Fibroblast of gingiva (primary cell): ENCODE results near the gene GPR161.
"Not testable (repeated sequence)": the region's sequence is repeated elsewhere in the genome, so short reads cannot be mapped to it uniquely, and the experiment has no call there.

Experiments used
- DNase-seq: peaks from one replicate; pipeline ENCODE4 v3.0.0-alpha.2; 2011; ENCODE audit warnings: low read depth

The GPR161 gene

DNA sequence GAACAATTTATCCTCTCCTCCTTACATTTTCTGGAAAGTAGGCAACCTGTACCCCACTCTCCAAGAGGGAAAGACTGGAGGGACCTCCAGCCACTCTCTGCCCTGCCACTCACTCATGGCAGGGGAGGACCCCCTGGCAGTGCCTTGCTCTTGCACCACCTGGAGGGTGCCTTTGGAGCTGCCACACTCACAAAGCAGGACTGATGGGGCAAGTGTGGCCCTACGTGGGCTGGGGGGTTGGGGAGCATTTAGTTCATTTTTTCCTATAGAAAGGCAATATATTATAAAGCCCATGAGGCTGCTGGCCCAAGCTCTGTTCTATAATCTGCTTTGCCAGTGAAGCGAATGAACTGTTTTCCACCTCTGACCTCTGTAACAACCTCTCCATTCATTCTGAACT, 50.3 kb downstream of the GPR161 start:
- DNase-seq = no peak

DNA sequence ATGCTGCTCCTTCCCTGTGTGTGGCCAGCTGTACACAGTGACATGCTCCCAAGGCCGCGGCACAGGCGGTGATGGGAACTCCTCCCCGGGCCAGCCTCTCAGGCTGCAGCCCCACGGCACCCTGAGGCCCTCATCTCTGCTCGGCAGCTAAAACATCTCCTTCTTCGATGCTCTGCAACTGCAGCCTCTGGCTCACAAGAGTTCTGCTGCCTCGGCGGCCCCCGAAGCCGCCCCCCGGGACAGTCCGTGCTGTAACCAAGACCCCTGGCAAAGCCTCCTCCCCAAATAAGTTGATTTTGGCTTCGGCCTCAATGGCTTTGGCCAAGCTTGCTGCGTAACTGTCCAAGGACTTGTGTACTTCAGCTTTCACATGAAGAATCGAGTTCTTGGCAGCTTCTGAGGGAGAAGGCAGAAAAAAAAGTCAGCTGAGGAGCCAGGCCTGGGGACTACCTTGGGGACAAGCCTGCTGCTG, 51.3 kb downstream of the GPR161 start:
- DNase-seq = no peak

DNA sequence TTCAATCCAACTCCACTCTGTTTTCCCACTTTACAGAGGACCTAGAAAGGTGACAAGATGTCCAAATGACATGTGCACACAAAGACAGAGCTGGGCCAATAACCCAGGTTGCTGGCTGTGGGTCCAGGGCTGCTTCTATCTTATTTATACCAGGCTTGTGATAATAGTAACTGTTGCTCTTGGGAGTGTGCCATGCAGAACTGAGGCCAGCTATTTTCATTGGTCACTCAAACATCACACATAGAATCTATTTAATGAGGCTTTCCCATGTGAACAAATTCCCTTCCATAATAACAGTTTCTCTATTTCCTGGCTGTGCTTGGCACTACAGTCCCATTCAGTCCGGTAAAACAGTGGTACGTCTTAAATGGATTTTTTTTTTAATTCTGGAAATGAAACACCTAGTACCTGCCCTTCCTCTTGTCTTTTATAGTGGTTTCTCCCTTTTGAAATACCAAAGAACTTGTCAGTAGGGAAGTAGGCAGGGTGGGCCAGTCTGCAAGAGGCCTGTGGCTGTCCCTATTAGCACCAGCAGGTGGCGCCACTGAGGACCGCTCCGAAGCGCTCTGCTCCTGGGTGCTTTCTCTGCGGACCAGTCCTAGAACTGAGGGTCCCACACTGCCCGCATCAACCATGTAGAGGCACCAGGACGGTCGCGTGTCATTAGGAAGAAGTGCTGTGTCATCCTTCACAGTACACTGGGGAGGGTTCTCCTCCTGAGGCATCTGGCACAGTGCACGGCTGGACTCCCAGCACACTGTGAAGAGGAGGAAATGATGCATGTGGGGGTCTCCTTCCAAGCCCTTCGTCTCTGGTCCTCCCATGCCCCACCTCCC, 52.1 kb downstream of the GPR161 start:
- DNase-seq = peak; percentile 25

DNA sequence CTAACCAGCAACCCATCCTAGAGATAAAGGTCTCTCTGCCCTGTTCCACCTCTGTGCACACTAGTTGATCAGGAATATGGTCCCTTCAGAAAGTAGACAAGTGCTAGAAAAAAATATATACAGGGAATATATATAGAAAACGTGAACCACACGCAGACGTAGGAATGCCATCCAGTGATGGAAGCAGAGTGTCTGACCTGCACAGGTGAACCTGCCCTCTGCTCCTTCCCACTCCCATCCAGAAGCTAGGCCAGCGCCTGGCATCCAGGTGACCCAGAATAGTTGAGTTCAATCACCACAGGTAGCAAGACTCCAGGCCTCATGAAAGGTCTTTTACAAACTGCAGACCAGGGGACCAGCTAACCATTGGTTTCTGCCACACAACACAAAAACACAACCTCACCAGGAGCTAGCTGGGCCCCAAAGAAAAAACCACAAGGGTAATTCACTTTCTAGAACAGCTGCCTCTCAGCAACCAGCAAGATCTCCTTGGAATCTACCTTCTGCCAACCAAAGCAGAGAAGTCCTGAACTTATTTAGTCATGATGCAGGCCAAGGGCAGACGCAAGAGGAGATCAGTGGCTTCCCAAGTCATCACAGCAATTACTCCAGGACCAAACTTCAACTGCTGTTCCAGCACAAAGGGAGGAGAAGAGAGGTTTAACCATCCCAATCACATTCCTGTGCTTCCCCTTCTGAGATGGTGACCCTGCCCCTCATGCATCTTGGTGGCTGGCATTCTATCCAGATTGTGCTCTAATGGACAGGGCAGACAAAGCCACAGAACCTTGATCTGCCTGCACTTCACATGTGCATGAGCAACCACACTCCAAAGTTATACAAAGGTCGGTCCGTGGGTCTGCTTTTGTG, 53.0 kb downstream of the GPR161 start:
- no peak for DNase-seq

DNA sequence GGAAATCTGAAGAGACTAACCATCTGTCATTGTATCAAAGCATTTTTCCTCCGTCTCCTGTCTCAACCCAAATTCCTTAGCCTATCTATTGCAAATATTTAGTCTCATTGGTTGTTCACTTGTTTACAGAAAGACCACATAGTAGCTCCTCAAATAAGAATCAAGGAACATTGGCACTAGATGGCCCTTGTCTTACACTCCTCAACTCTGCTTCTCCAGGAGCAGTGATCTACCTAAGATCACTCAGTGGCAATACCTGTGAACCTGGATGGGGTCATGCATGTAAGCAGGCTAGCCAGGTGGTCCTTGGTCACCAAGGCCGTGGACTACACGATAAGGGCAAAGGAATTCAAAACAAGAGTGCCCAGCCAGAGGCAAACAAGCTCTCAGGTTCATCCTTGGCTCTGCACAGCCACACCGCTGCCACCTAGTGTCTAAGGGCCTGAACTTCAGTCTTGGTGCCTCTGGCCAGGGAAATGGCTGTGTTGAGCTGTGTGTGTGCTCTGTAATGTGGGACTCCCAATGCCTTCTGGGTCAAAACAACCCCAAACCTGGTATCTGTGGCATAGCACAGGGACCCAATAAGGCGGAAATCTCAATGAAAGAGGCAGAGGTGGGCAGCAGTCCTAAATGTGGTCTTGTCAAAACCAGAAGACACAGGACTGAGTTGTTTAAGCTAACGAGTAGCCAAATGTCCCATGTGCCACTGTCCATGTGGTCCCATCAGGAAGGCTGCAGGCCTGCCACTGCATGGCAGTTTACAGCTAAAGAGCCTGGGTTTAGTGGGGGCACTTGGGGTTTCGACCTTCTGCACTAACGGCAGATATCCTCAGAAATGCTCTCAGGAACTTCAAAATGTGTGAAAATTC, 54.5 kb downstream of the GPR161 start:
- DNase-seq = peak; percentile 73

DNA sequence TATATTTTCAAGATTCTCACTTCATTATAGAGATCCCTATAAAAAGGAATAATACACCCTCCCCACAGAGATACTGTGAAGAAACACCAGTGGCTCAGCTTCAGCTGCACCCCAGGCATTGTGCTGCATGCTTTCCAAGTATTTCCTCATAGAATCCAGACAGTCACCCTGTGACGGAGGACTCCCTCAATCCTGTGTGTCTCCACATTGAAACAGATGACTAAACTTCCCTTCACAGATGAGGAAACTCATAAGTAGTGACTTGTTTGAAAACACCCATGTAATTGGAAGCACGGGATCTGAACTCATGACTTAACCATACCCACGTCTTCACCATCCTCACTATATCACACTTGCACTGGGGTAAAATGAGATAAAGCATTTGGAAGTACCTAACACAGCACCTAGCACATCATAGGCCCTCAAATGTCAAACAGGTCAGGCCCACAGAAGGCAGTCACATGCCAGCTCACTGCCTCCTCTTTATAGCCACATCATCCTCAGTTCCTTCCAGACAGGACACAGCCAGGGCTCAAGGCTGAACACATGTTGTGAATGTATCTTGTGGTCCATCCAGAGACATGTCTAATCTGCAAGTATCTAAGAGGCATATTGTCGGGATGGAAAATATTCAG, 55.2 kb downstream of the GPR161 start:
- peak; percentile 95 for DNase-seq

DNA sequence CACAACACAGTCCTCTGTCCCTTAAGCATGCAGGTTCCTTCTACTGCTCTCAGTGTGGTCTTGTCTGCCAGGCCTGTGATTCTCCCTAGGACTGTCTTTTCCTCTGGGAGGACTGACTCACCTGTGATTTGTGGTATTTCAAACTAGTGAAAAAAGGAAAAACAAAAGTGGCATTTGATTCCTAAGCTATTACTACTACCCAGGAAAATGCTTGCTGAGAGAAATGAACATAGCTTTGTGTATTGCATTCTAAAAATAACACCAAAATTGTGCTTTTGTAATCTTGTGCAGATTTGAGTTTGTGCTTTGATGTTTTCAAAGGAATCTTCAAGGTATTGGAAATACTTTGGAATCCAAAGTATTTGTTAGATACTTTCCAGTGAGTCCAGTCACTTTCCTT, 57.0 kb downstream of the GPR161 start:
- peak; percentile 35 for DNase-seq

DNA sequence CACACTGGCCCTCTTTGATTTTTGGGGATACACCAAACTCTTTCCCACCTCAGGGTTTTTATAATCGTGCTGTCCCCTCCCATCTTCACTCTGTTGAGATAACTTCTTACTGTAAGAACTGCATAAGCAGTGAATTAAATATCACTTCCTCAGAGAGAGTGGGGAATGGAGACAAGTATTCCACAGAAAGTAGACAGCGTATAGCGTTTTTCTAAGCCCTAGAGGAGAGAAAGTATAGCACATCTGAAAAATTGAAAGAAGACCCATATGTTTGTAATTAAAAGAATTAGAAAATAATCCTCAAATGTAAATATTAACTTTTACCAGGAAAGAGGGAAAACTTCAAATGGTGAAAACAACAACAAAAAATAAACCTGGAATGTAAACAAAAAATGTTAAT, 67.3 kb downstream of the GPR161 start:
- DNase-seq = no peak

DNA sequence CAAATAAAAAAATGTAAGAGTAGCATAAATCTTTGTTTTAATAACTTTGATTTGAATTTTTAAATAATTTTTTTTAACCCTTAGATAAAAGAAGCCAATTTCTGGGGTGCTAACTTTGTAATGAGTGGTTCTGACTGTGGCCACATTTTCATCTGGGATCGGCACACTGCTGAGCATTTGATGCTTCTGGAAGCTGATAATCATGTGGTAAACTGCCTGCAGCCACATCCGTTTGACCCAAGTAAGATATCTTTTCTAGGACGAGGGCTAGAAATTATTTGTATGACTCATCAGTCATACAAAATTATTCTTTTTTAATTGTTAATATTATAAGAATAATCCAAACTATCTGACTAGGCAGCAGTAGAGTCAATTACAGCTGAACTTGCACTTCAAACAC, 71.2 kb downstream of the GPR161 start:
- DNase-seq = no peak

DNA sequence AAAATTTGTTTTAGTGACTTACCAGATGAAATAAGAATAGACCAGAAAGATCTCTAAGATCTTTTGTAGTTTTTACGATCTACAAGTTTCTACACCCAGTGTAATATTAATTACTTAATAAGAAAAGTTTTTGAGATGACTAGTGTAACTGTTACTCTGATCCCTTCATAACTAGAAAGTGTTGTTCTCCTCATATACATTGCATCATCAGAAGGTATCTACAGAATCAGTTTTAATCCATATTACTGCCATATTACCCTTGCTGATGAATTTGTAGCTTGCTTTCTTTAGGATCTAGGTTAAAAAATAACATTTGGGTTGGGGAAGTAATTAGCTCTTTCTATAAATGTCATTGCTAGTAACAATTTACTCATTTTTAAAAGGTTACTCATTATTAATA, 72.5 kb downstream of the GPR161 start:
- DNase-seq = no peak

DNA sequence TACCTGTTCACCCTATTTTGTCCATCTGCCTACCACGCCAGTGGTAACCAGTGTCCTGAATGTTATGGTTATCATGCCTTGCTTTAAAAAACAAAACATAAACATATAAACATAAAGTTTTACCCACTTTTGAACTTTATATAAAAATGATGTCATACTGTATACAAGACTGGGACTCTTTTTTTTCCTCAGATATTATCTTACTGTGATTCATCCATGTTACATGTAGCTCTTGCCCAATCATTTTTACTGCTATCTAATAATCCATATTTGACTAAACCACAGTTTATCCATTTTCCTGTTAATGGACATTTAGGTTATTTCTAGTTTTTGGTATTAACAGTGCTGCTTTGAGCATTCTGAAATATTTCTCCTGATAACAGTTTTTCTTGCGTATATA, 78.8 kb downstream of the GPR161 start:
- no peak for DNase-seq

DNA sequence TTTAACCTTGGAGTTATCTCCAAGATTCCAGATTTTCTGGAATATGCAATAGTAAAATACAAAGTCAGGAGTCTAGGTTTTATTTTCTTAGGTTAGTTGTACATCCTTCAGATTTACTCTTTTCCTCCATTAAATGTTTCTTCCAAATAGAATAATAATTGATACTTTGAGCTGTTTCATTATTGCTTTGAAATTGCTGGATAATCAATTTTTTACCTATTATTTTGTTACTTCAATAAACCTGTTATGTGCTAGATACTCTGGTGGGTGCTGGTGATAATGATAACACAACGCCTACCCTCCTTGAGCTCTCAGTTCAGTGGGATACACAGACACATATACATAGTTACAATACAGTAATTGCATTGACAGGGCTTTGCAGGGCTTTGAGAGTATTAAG, 79.4 kb downstream of the GPR161 start:
- no peak for DNase-seq

DNA sequence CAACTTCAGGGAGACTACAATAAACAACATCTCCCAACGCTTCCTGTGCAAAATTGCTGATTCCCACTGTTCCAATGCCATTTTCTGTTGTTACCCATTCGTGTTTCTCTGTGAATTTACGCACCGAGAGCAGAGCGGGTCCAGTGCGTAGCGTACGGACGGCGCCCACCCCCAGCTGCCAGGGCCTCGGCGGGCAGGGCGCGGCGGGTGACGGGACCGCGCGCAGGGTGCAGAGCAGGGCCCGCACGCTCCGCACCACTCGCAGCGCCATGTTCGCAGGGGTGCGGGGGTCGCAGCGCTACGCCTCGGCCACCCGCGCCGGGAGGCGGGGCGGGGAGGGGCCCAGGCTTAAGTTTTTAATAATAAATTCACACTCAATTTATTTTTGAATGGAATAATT, 80.6 kb downstream of the GPR161 start:
- DNase-seq = not testable (repeated sequence)

DNA sequence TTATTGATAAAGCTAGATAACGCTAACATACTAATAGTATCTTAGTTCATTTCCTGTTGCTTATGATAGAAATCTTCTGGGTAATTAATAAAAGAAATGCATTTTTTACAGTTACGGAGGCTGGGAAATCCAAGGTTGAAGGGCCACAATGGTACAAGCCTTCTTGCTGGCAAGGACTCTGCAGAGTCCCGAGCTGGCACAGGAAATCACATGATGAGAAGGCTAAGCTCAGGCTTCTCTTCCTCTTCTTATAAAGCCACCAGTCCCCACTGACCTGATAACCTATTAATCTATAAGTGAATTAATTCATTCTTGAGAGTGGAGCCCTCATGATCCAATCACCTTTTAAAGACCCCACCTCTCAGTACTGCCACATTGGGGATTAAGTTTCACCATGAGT, 82.6 kb downstream of the GPR161 start:
- no peak for DNase-seq

DNA sequence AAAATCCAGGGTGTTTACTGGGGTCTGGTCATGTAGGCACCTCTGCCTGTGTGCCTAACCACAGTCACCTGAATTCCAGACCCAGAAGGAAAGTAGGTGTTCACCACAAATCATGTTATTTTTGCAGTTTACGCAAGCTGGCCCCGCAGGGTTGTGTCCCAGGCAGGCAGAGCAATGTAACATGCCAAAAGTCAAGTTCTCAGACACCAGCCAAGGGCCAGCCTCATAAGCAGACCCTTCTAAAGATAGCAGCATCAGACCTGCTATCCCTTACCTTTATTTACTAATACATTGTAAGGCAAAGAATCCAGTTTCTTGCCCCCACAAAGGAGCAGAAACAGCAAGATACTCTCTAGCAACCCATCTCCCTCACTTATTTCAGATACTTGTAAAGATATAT, 83.0 kb downstream of the GPR161 start:
- no peak for DNase-seq

DNA sequence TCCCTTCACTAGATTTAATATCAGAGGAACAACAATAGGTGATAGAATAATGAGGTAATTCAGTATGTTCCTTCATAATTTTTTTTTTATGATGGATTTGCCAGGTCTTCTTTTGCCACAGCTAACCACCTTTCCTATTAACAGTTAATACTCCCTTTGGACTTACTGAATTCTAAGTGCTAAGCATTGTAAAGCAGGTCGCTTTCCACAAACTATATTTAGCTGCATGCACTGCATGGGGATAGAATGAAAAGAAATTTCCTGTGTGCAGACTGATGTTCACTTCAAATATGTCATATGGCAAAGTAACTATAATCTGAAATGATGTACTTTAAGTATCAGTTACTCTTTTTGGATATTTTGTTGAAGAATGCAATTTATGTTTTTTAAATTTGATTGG, 85.8 kb downstream of the GPR161 start:
- no peak for DNase-seq

DNA sequence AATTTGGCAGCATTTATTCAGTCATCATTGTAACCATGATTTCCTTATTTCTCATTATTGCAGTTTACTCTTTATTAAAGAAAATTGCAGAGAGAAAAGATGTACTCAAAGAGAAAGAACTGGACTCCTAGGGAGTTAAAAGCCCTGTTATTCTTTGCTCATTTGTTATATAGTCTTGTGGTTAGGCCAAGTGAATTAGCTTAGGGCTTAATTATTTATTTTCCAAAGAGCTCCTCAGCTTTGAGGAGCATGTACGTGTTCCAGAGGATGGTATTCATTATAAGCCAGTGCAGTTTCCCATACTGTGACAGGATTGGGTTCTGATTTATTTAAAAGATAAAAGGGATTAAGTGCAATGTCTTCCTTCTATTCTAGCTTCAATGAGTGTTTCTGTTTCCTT, 86.4 kb downstream of the GPR161 start:
- no peak for DNase-seq

DNA sequence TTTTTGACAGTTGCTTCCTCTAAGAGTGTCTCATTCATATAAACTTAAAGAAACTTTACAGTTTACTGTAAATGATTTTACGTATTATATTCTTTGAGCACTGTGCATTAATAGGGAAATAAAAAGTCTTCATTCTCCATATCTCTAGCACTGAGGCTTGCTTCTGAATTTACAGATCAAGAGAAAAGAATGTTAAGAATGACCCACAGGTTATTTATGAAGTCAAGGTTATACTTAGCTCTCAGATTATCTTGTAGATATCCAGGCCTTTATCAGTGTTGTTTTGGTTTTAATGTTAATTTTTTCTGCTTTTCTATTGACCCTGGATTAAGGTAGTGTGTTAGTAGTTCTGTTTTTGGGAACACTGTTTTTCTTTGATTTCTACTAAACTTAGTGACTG, 91.4 kb downstream of the GPR161 start:
- DNase-seq = no peak

DNA sequence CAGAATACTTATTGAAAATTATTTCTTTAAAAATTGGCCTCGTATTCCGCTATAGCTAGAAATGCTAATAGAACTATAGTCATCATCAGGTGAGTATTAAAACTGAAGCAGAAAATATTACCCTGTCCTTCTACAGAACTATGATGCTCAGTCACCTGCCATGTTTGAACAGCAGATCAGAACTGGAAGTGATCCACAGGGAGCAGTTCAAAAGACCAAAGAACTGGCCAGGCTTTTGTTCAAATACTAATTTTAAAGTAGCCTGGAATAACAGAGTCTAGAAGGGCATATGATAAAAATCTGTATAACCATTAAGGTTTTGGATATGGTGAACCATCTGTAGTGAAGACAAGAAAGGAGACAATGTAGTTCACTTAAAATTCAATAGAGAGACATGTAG, 94.4 kb downstream of the GPR161 start:
- no peak for DNase-seq

DNA sequence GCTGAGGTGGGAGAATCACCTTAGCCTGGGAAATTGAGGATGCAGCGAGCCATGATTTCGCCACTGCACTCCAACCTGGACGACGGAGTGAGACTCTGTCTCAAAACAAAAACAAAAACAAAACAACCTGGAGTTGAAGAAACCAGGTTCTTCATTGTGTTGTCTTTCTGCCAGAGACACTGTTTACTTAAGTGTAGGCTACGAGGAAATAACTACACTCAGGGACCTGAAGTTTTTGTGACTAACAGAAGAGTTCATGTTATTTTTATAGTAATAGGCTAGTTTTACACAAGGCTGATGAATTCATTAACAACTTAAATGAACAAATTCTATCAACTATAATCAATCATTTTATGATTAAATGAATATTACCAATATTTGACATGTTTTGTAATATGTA, 101.4 kb downstream of the GPR161 start:
- DNase-seq = no peak

DNA sequence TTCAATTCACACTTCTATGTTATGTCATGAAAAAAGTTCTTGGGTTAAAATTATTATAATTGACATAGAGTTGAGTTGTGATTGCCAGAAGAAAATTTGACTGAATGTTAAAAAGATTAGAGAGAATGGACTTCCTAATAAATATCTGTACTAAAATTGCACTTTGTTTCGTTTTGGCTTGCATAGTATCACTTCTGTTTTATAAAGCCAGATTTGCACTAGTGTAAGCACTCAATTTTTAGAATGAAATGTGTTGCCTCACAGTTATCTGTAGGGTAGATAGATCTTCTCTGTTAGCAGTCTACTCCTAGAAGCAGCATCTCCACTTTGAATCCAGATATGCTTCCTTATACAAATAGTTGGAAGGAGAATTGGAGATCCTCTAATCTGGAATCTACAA, 104.7 kb downstream of the GPR161 start:
- no peak for DNase-seq

DNA sequence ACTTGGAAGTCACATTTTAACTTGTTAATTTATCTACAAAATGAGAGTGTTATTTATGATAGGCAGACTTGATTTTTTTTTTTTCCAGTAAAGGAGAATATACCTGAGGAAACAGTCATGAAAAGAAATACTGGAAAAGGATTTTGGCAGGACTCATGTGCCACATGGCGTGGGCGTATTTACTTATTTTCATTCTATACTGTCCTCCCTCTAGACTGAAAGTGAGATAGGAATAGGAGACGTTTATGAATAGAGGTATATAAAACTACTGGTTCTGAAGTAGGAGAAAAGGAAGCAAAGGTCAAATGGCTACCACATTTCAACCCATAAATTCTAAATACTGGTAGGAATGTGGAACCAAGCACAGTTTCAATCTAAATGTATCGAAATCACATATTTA, 105.1 kb downstream of the GPR161 start:
- DNase-seq = no peak
